Stimulated activated naive CD8-positive, alpha-beta T cell treated with anti-CD3 and anti-CD28 coated beads, Interleukin-15, amount 100 ng/mL, for 72 hours (primary cell): ENCODE measurements around the gene PCP4.

ENCODE experiments used
- ATAC-seq: fragments of 150-1000 bp; cut with Tn5 transposase; 2 replicates; pipeline ENCODE4 v1.10.0; 2021; ENCODE audit warnings: mild to moderate bottlenecking, moderate library complexity
- DNase-seq, 2 donors: peaks; one replicate each; pipeline ENCODE4 v3.0.0; 2021 to 2022
- H3K27ac Mint-ChIP-seq, 2 donors: one replicate each; pipeline ENCODE4 v1.8.0; 2022; ENCODE audit warnings: mild to moderate bottlenecking in 2 of 2, mixed read lengths in 2 of 2, moderate library complexity in 2 of 2
- H3K27me3 Mint-ChIP-seq: one replicate; pipeline ENCODE4 v1.8.0; 2022; ENCODE audit warnings: mixed read lengths
- H3K4me1 Mint-ChIP-seq: one replicate; pipeline ENCODE4 v1.8.0; 2022; ENCODE audit warnings: mild to moderate bottlenecking, mixed read lengths
- H3K4me3 Mint-ChIP-seq, 2 donors: one replicate each; pipeline ENCODE4 v1.8.0; 2022; ENCODE audit warnings: mild to moderate bottlenecking in 2 of 2, mixed read lengths in 2 of 2, moderate library complexity in 1 of 2
- H3K9me3 Mint-ChIP-seq, 2 donors: one replicate each; pipeline ENCODE4 v1.8.0; 2022; ENCODE audit warnings: mixed read lengths in 2 of 2

PCP4 gene

DNA sequence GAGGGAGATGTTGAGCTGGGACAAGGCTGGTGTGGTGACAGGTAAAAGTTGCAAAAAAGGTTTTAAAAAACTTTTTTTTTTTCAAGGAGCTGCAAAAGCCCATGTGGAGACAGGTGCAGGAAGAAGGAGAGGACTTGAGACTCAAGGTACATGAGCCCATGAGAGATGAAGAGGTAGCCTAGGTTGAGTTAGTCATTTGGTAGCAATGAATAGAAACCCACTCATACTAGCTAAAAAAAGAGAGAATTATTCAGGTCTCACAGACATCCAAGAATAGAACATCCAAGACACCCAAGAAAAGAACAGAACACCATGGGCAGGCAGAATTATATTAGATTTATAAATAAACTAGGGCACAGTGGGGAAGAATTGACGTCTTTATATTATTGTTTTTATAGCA is 65.1 kb downstream of the PCP4 start:
- Mint-ChIP-seq H3K4me3 (no peak overlapping the region), H3K27ac (no peak overlapping the region), H3K4me1 (no peaks in the 10 kb centered on the region), H3K27me3 (no peaks in the 10 kb centered on the region), H3K9me3 (peaks cover 0 to 17% of the 10 kb centered on the region in 2 donors)
- ATAC-seq (no peak), DNase-seq (no peak)

DNA sequence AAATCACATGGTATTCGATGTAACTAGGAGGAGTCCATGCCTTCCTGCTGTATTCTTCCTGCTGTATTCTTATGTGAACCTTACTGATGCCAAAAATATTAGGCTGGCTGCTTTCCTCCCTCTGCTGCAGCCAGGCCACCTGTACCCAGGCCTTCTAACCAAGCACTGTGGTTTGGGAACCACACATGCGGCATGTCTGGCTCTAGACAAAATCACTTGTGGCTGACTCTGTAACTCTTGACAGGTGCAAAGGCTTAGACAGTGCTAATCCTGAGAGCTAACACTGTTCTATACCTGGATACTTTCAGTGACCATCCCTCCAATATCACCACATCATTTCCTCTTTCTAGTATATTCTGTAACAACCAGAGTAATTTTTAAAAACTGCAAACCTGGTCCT is 67.7 kb downstream of the PCP4 start:
- DNase-seq (no peak), ATAC-seq (no peak)
- no peak overlapping the region for H3K4me3 Mint-ChIP-seq
- no peaks in the 10 kb centered on the region for H3K4me1 Mint-ChIP-seq
- no peak overlapping the region for H3K27ac Mint-ChIP-seq
- H3K9me3 Mint-ChIP-seq, result peaks cover 0 to 17% of the 10 kb centered on the region in 2 donors
- H3K27me3 Mint-ChIP-seq, result no peaks in the 10 kb centered on the region

DNA sequence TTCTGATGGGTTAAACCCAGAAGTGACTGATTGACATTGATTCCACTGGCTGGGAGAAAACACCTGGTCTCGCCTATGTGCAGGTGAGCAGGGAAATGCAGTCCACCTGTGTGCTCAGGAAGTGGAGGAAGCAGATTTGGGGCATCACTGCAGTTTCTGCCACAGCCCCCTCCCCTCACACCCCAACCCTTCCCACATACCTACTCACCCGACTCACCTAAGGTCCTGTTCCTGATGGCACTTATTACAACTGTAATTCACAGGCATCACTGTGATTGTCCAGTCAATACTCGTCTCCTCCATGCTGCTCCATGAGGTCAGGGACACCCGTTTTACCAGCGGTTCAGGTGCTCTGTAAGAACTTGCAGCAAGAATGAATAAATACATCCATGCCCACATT is 68.5 kb downstream of the PCP4 start:
- H3K27me3 Mint-ChIP-seq, result no peaks in the 10 kb centered on the region
- DNase-seq (no peak), ATAC-seq (no peak)
- no peaks in the 10 kb centered on the region for H3K4me1 Mint-ChIP-seq
- no peak overlapping the region for H3K27ac Mint-ChIP-seq
- peaks cover 0 to 17% of the 10 kb centered on the region in 2 donors for H3K9me3 Mint-ChIP-seq
- H3K4me3 Mint-ChIP-seq, result no peak overlapping the region

DNA sequence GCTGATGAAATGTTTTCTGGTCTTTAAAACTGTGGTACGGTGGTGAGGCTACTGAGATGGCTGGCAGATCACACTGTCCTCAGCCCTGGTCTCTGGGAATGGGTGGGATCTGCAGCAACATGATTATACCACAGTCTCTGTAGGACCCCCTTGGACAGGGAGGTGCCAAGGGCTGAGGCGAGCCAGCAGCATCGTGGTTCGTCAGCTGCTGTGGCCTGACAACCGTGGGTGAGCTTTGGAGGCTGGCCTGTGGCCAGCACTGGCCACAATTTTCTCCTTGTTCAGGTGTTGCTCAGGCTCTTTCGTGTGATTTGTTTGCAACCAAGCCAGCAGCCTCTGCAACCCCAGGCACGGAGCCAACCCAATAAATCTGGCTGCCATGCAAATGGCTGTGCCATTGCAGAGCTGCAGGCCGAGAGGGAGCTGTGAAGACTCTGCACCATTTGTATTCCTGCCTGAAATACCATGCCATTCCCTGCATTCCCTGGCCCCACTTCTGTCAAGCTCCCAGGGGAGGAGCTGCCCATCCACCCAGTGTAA is 70.9 kb downstream of the PCP4 start:
- H3K9me3 Mint-ChIP-seq, result peaks cover 0 to 11% of the 10 kb centered on the region in 2 donors
- ATAC-seq (no peak), DNase-seq (no peak)
- H3K4me1 Mint-ChIP-seq, result no peaks in the 10 kb centered on the region
- H3K27me3 Mint-ChIP-seq, result no peaks in the 10 kb centered on the region
- H3K27ac Mint-ChIP-seq, result no peak overlapping the region
- H3K4me3 Mint-ChIP-seq, result no peak overlapping the region

DNA sequence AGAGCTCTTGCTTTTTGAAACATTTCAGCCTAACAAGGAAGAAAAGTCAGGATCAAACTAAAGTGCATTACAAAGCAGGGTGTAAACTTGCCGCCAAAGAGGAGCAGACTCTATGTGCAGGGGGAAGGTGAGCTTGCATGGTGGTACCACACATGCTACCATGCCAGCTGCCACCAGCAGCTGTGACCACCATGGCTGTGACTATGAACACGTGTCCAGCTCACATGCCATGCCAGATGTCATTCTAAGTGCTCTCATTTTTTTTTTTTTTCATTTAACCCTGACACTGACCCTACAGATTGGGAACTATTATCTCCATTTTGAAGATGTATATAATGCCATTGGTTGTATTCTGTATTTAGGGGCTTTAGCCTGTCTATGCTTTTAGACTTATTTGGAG is 79.0 kb downstream of the PCP4 start:
- H3K27me3 Mint-ChIP-seq, result peaks cover 5% of the 10 kb centered on the region
- ATAC-seq (no peak), DNase-seq (no peak)
- no peaks in the 10 kb centered on the region for H3K4me1 Mint-ChIP-seq
- no peak overlapping the region for H3K27ac Mint-ChIP-seq
- H3K9me3 Mint-ChIP-seq, result peaks cover 0 to 9% of the 10 kb centered on the region in 2 donors
- no peak overlapping the region for H3K4me3 Mint-ChIP-seq

DNA sequence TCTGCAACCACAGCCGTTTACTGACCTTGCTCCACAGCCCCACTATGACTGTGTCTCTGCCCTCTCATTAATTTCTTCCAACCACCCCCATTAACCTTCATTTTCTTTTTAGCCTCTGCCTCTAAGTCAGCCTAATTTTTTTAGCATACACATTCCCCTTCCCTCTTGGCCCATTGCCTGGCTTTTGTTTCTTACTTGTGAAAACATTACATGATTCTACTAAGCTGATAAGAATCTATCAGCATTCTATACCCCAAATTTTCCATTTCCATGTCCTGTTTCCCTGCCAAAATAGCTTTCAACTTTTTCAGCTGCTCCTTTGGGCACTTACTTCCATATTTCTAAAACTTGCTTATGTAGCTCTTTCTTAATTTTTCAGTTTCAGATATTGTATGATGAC is 79.8 kb downstream of the PCP4 start:
- no peak for DNase-seq
- peaks cover 13% of the 10 kb centered on the region for H3K27me3 Mint-ChIP-seq
- no peaks in the 10 kb centered on the region for H3K4me1 Mint-ChIP-seq
- H3K27ac Mint-ChIP-seq, result no peak overlapping the region
- ATAC-seq, result no peak
- no peak overlapping the region for H3K4me3 Mint-ChIP-seq
- H3K9me3 Mint-ChIP-seq, result peaks cover 0 to 11% of the 10 kb centered on the region in 2 donors

DNA sequence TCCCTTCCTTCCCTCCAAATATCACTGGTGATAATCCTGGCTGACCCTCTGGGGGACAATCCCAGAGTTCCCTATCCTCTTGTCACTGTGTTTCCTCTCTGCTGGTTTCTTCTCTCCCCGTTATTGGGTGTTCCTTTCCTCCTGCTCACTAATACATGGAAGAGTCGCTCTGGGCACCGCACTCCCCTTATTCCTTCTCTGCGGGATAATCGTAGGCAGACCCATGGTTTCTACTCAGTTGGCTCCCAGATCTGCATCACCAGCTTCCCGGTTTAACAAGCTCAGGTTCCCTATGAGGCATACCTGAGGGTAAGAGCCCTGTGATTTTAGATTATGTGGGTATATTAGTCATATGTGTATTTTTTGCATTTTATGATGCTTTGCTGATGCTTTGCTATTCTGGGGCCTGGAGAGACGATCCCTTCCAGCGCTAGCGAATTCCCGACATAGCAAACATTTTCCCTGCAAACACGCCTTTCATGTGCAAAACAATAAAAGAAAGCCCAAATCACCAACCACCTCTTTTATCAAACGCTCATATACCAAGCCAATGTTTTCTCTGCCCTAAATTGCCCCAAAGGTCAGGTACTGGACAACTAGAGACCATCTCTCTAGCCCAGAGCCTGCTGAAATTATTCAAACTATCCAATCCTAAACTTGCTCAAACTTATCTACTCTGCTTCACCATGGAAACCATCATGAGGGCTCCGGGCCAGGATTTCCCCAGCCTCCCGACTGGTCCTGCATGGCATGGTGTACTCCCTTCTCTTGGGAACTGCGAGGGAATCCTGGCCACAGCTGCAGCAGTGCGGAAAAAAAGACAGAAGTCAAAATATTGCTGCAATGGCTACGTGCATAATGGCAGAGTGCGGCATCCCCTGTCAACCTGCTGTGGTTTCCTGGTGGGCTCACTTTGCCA is 84.2 kb downstream of the PCP4 start:
- Mint-ChIP-seq H3K27ac (no peak overlapping the region), H3K4me1 (no peaks in the 10 kb centered on the region), H3K9me3 (peaks cover 0 to 7% of the 10 kb centered on the region in 2 donors), H3K4me3 (no peak overlapping the region), H3K27me3 (peaks cover 14% of the 10 kb centered on the region)
- DNase-seq (no peak), ATAC-seq (no peak)

DNA sequence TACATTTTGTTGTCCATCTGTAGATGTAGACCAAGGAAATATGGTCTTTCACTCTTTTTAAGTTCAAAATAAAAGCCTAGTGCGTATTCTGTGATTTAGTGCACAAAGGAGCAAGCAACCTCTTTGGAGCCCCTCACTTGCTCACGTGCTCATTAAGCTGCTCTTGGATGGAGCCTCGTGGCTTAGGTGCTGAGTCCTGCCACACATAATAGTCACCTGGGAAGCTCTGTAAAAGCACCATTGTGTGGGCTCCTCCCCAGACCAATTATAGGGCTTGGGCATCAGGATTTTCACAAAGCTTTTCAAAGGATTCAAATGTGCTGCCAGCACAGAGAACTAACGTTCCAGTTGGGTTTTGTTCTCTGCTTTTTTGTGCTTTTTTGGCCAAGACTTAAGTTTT is 85.0 kb downstream of the PCP4 start:
- no peak for DNase-seq
- peaks cover 14% of the 10 kb centered on the region for H3K27me3 Mint-ChIP-seq
- no peak overlapping the region for H3K27ac Mint-ChIP-seq
- H3K9me3 Mint-ChIP-seq, result peaks cover 0 to 7% of the 10 kb centered on the region in 2 donors
- no peaks in the 10 kb centered on the region for H3K4me1 Mint-ChIP-seq
- H3K4me3 Mint-ChIP-seq, result no peak overlapping the region
- no peak for ATAC-seq

DNA sequence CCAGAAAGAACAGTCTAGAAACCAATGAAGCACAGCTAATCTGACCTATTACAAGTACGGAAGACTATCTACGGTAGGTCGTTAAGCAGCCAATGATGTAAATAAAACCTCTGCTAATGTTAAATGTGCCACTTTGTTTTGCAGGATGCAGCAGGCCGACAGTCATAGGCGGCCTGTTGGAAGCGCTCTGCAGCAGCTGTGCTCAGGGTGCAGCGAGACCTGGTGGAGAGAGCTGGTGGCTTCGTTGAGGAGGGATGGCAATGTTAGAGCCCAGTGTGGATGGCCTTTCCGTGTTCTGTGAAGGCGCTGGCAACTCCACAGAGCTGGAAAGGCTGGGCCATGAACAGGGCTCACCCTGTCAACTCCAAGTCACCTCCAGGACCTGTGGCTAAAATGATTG is 87.3 kb downstream of the PCP4 start:
- Mint-ChIP-seq H3K27ac (no peak overlapping the region), H3K9me3 (peaks cover 0 to 7% of the 10 kb centered on the region in 2 donors), H3K4me3 (no peak overlapping the region), H3K27me3 (peaks cover 14% of the 10 kb centered on the region), H3K4me1 (no peaks in the 10 kb centered on the region)
- DNase-seq (no peak), ATAC-seq (no peak)

DNA sequence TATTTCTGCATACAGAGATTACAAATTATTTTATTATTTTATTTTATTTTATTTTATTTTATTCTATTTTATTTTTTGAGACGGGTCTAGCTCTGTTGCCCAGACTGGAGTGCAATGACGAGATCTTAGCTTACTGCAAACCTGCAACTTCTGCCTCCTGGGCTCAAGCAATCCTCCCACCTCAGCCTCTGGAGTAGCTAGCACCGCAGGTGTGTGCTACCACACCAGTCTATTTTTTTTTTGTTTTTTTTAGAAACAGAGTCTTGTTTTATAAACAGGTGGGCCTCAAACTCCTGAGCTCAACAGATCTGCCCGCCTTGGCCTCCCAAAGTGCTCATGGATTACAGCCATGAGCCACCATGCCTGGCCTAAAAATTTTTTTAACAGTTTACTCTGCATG is 88.1 kb downstream of the PCP4 start:
- Mint-ChIP-seq H3K4me1 (no peaks in the 10 kb centered on the region), H3K4me3 (no peak overlapping the region), H3K9me3 (peaks cover 7 to 12% of the 10 kb centered on the region in 2 donors), H3K27me3 (peaks cover 14% of the 10 kb centered on the region), H3K27ac (no peak overlapping the region)
- DNase-seq (no peak), ATAC-seq (no peak)

DNA sequence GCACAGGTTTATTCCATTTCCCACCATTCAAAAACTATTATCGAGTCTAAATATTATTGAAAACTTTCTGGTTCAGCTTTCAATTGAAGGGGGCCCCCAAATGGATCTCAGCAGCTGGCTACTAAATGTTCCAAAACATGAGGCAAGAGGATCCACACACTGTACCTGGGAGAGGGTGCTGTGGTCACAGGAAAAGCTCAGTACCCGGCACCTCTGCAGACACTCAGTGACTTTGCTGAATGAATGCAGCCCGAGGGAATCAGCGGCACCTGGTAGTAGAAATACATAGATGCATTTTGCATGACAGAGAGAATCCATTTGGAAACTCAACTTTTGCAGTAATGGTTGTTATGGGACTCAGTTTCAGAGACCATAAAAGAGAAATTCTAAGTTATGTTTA is 89.3 kb downstream of the PCP4 start:
- H3K9me3 Mint-ChIP-seq, result peaks cover 11% of the 10 kb centered on the region in 2 donors
- H3K4me3 Mint-ChIP-seq, result no peak overlapping the region
- ATAC-seq (no peak), DNase-seq (no peak)
- H3K4me1 Mint-ChIP-seq, result no peaks in the 10 kb centered on the region
- H3K27me3 Mint-ChIP-seq, result peaks cover 5% of the 10 kb centered on the region
- no peak overlapping the region for H3K27ac Mint-ChIP-seq

DNA sequence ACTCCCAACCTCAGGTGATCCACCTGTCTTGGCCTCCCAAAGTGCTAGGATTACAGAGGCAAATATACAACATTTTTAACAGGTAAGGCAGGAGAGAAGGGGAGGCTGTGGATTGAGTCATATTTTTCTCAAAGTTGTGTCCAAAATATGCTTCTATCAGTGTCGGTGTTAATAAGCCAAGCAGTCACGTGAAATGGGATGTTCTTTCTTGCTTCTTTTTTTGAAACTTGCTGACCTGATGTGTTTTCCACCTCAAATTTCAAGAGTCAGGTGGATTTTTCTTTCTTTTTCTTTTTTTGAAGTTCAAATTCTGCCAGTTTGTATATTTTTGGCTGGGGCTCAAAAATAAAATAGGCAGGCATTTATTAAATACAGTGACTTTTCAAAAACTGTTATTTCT is 91.5 kb downstream of the PCP4 start:
- Mint-ChIP-seq H3K27ac (no peak overlapping the region), H3K4me3 (no peak overlapping the region), H3K27me3 (no peaks in the 10 kb centered on the region), H3K4me1 (no peaks in the 10 kb centered on the region), H3K9me3 (peaks cover 22 to 23% of the 10 kb centered on the region in 2 donors)
- DNase-seq, result no peak
- ATAC-seq, result no peak

DNA sequence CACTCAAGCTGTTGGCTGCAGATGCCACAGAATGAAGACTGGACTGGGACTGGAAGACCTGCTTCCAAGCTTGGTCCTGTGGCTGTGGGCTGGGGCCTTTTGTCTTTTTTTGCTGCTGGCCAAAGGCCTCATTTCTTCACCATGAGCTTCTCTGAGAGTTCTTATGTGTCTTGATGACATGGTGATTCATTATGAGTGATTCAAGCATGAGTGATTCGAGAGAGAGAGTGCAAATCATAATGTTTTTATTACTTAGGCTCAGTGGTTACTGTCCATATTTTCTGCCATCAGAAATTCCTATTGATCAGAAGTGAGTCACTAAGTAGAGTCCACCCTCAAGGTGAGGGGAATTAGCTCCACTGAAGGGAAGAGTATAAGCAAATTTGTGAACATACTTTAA is 94.0 kb downstream of the PCP4 start:
- ATAC-seq, result no peak

DNA sequence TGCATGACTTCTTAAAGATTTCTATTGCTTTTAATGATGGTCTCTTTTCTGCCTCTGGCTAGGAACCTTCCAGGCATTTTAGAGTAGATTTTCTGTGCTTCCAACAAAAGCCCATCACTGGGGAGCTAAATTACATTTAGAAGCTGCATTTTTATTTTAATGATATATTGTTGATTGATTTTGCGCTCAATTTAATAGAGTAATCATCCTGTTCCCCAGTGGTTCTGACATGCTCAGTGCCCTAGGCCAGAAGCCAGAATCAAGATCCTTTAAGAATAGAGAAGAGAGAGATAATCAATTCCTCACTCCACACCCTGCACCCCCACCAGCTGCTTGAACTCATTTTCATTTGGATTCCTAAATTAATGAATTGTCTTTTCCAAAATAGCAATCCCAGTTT is 97.8 kb downstream of the PCP4 start:
- Mint-ChIP-seq H3K27me3 (no peaks in the 10 kb centered on the region), H3K4me3 (no peak overlapping the region), H3K27ac (no peak overlapping the region), H3K4me1 (no peaks in the 10 kb centered on the region), H3K9me3 (peaks cover 30 to 31% of the 10 kb centered on the region in 2 donors)
- ATAC-seq (no peak), DNase-seq (no peak)

More for the DNA sequence above, 94.0 kb downstream of the PCP4 start:
- Mint-ChIP-seq H3K27ac (no peak overlapping the region), H3K4me3 (no peak overlapping the region), H3K27me3 (no peaks in the 10 kb centered on the region), H3K9me3 (peaks cover 25 to 26% of the 10 kb centered on the region in 2 donors), H3K4me1 (no peaks in the 10 kb centered on the region)
- DNase-seq, result no peak

DNA sequence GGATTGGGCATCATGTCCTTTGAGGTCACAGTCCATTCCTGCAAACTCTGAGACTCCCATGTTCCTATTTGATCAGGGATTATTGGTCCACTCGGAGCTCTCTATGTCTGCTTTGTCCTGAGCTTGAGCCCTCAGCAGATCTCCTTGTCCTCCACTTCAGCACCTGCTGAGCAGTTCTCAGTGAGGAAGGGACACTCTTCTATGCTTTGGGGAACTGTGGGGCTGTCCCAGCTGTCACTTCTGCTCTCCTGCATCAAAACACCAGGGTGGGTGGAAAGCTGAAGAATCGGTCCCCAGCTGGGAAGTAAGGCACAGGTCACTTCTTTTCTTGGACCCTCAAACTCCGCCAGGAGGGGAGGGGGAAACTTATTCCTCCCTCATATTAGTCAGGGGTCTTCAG is 99.5 kb downstream of the PCP4 start:
- no peaks in the 10 kb centered on the region for H3K27me3 Mint-ChIP-seq
- DNase-seq, result no peak
- no peak overlapping the region for H3K27ac Mint-ChIP-seq
- H3K9me3 Mint-ChIP-seq, result peaks cover 21 to 23% of the 10 kb centered on the region in 2 donors
- H3K4me1 Mint-ChIP-seq, result no peaks in the 10 kb centered on the region
- ATAC-seq, result no peak
- no peak overlapping the region for H3K4me3 Mint-ChIP-seq

DNA sequence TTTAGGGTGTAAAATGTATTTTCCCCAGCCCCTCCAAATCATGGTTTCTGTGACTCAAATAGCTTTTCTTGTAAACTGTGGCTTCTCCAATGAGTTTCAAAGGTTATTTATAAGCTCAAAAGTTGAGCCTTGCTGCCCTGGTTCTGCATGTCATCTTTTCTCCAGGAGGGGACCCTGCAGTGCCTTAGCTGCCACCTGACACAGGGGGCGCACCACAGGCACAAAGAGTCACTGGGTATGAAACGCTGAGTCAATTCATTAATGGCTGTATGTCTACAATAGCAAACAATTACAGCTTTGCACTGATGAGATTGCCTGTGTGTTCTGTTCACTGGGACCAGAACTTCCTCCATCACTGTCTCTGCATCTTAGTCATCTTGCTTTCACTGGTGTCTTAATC is 100.8 kb downstream of the PCP4 start:
- Mint-ChIP-seq H3K27me3 (no peaks in the 10 kb centered on the region), H3K9me3 (peaks cover 12 to 18% of the 10 kb centered on the region in 2 donors), H3K27ac (no peak overlapping the region), H3K4me3 (no peak overlapping the region), H3K4me1 (no peaks in the 10 kb centered on the region)
- ATAC-seq (no peak), DNase-seq (no peak)
